Spleen (tissue), 7 donors: ENCODE data around the gene CSNK1G2.

Source experiments
- CTCF ChIP-seq, 11 experiments: fragments of 200-600 bp in 7 of 11; fragments of 450-650 bp in 4 of 11; sonication (generic) in 4 of 11; IDR thresholded peaks in 8 of 11; conservative IDR thresholded peaks in 3 of 11; 1 replicate in 7 of 11; 2 replicates in 4 of 11; pipeline versions ENCODE4 v1.4.0 to v1.8.0; 2016 to 2021; ENCODE audit warnings: antibody characterized with exemption in 11 of 11, inconsistent platforms in 4 of 11, mild to moderate bottlenecking in 1 of 11
- POLR2A ChIP-seq, 3 donors: fragments of 450-650 bp; IDR thresholded peaks; one replicate each; pipeline ENCODE4 v1.5.1; 2017; ENCODE audit warnings: antibody characterized with exemption in 3 of 3, mild to moderate bottlenecking in 1 of 3
- POLR2AphosphoS5 ChIP-seq, 3 donors: sonication (generic); formaldehyde crosslinking; IDR thresholded peaks; one replicate each; pipeline ENCODE4 v1.5.1; 2017; ENCODE audit warnings: antibody characterized with exemption in 3 of 3
- donor health status: DM: no; HTN: no; CAD: no; lungs with moderate emphysema.
- donor health status: DM: no; HTN: no; CAD: no.
- donor health status: DM: no; HTN: no; CAD: no.

DNA sequence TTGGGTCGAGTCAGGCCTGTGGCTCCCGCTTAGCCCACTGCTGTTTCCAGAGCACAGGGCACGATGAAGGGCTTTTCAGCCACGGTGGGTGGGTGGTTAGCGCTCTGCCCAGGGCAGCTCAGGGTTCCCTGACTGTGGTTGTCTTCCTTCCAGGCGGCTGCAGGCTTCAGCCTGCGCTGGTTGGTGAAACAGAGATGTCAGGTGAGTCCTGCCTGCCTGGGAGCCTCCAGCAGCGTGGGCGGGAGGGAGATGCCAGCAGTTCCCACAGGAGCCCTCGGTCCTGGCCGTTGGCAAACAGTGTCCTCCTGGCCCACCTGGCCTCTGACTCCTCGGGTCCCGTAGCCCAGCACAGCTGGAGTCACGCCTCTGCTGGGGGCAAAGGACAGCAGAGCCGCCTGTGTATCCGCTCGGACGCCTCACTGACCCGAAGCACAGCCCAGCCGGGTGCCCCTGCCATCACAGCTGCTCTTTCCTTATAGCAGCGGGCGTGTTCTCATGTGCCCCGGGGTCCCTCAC, 26.1 kb upstream of the CSNK1G2 start:
- TF ChIP-seq CTCF (IDR thresholded peaks at IDR 0.05 in 8 of 11, conservative IDR thresholded peaks at IDR 0.05 in 3 of 11), result no peak
- no peak for TF ChIP-seq POLR2AphosphoS5 (IDR thresholded peaks at IDR 0.05)
- no peak for TF ChIP-seq POLR2A (IDR thresholded peaks at IDR 0.05)
